KG1 (cell line): ENCODE measurements around the gene CIC.

ENCODE experiments used
- DNase-seq: peaks from one replicate; lab custom pipeline; 2025; lab: John Stamatoyannopoulos, UW

CIC gene

DNA sequence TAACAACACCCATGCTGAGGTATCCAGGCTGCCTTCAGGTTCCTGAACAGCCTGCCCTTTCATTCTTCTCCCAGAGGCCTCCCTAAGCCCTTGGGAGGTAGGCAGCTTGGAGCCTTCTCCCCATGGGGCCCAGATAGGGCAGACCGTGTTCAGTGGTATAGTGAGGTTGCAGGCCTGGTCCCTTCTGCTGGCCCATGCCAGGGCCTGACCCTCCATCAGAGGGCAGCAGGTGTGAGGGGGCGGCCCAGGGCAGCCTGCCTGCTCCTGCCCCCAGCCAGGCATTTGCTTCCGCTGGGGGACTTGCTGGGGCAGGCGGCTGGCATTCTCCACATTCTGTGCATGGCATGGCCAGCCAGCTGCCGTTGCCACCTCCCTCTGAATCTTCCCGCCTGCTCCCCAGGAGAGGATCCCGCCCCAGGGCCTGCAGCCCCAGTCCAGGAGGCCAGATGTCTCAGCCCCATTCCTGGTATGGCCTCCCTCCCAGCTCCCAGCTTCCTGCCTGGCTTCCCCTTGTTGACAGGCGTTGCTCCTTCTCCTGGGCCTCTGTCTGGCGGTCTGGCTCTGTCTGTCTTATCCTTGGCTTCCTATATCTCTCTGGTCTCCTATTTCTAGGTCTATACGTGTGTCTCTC, 8.9 kb downstream of the CIC start:
- no peak for DNase-seq

DNA sequence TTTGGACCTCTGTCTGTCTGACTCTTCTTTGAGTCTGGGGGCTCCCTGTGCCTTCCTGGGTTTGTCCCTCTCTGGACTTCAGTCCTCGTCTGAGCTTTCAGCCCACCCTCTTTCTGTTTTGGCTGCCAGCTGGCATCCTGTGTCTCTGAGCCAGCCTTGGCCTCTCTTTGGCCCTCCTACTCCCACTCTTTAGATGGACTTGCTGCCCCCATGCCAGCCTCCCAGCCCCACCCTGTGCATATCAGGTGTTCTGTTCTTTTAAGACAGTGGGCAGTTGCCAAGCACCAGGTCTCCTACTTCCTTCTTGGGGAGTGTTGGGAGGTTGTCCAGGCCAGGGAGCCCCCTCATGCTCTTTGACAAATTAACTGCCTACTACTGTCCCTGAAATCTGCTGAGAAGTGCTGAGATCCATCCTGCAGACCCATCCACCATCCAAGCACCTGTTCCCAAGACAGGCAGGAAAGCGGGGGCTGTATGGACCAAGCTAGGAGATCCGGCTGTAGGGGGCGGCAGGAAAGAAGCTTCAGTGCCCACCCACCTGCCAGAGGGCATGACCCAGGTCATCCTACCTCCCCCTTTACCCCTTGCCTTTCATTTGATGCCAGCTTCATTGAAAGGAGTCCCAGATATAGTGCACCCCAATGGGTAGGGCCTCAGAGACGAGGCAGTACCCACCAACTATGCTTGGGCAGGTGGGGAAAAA, 9.6 kb downstream of the CIC start:
- DNase-seq, result no peak

DNA sequence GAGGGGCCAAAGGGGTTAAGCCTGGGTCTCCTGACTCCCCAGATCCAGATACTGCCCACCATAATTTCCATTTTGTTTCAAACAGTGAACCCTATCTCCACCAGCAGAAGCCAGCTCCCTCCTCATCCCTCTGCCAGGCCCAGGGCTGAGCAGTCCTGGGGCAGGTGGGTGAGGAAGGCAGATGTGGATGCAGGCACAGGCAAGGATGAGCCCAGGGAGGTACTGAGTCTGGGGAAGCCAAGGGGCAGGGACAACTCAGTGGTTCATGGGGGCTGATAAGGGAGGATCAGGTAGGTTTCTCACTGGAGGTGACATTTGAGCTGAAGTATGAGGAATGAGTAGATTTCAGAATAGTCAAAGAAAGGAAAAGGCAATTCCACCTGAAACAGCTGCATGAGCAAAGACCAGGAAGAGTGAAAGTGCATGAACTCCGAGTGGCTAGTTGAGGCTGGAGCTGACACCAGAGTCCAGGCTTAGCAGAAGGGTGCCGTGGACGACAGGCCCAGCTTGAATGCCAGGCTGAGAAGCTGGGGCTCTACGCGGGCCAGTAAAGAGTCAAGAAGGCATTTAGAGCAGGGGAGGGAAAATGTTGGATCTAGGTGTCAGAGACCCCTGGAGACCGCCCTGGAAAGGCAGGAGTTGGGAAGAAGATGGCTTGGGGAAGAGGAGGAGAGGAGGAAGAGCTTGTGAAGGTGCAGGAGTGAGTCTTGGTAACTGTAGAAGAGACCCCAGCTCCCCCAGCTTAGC, 10.3 kb downstream of the CIC start:
- DNase-seq, result peak; percentile 32

DNA sequence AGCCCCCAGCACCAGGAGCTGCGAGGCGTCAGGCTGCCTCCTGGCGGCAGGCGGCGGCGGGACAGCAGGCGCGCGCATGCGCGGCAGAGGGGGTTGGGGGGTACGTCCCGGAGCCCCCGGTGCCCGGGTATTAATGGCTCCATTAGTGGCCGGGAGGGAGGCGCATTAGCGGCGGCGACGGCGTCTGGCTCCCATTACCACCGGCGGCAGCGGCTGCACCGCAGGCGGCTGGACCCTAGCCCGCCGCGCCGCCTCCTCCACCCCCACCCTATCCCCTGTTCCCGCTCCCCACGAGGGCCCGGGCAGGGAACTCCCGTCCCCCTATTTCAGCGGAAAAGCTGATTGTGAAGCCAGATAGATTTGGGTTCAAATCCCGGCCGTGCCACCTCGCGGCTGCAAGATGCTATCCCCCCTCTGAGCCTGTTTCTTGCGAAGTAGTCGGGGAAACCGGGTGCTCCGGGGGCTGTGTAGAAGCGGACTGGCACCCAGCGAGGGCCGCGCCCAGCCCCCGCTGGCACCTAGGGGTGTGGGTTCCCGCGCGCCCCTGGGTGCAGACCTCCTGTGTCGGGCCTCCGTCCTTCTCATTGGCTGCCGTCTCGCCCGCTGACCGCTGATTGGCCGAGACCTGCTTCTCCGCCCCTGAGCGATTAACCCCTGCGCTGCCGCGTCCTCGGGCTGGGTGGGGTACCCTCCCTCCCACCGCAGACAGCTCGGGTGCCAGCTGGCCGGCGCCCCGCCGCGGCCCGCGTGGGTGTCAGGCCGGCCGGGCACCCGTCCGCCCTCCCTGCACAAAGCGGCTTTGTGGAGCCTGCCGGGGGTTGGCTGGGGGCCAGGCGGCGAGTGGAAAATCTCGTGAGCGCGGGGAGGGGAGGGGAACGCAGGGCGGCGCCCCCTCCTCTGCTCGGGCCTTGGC, 11.1 kb downstream of the CIC start:
- peak; percentile 55 for DNase-seq

DNA sequence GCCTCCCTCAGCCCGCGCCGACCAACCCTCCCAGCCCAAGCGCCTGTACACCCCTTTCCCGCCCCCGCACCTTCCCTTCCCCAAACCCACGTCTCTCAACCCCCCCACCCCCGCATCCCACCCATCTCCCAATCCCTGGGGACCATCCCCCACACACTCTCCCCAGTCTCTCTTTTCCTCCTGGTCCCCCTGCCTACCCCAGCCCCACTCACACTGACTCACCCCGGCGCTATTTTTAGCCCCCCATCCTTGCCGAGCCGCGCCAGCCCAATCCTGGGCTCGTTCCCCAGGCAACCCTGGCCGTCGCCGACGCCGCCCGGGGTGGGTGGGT, 11.7 kb downstream of the CIC start:
- DNase-seq, result no peak

DNA sequence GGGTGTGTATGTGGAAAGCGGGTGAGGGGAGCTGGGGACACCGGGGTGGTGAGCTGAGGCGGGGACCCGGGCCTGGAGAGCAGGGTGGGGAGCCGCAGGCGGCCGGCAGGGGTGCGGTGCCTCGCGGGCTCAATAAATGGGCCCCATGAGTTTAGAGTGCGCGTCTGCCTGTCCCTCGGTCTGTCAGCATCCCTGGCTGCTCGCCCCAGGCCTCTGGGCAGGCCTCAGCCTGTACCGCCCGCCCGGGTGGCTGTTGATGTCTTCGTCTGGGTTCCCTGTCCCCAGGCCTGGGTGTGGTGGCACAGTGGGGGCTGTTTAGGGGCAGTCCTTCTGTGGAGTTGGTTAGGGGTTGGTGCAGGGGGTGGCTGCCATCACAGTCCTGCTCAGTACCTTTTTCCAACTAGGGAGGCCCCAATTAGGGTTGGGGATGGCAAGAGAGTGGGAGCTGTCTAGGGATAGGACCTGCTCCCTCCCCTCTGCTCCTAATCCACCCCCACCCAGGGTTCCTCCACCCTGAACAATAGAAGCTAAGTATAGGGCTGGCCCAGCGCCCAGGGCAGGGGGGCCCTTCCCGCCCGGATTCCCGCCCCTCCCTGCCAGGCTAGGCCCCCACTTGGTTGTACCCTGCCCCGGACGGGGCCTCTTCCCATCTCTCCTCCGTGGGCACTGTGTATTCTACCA, 12.2 kb downstream of the CIC start:
- DNase-seq, result no peak

DNA sequence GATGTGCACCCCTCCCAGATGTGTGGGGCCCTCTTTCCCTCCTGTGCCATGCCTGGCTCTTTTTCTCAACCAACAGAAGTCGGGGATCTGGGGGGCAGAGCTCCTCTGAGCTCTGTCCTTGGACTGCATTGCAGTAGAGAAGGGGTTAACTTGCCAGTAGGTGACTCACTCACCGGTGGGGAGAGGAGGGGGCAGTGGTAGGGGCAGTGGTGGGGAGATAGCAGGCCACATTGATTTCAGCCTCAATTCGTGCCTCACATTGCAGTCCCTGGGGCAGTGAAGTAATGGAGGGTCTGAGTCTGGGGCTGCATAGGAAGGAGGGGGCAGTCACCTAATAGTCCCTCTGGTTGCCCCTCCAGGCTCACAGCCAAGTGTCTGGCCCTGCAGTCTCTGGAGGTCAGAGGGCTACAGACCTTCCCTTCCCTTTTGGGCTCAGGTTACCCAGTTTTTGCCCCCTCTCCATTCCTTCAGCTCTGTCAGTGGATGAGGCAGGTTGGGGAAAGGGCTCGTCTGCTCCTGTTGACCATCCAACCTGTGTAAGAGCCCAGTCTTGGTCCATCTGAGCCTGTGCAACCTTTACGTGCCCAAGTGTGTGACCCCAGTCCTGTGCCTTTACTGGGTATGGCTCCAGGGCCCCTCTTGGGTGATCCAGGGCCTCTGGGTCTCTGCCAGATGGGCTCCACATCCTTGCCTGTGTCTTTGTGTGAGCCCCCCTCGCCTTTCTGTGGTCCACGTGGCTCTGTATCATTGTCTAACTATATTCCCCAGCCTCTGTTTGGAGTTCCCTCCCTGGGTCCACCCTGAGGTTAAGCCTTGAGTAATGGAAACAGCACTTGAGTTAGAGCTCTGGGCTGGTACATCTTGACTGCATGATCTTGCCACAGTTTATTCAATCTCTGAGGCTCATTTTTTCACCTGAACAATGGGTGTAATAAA, 13.0 kb downstream of the CIC start:
- DNase-seq, result no peak

DNA sequence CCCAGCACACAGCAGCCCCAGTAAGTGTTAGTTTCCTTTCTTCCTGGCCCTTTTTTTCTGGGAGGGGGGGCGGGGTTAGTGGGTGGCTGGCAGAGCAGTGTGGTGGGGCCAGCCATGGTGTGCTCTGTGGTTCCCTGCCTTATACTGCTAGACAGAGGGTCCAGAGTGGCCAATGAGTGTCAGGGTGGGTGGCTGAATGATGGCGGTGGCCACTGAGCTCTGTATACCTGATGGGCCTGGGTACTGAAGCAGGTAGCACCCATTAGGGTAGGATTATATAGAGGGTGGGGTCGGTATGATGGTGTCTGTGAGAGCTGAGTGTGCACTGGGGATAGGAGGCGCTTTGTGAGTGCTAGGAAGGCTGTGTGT, 13.8 kb downstream of the CIC start:
- DNase-seq, result no peak

DNA sequence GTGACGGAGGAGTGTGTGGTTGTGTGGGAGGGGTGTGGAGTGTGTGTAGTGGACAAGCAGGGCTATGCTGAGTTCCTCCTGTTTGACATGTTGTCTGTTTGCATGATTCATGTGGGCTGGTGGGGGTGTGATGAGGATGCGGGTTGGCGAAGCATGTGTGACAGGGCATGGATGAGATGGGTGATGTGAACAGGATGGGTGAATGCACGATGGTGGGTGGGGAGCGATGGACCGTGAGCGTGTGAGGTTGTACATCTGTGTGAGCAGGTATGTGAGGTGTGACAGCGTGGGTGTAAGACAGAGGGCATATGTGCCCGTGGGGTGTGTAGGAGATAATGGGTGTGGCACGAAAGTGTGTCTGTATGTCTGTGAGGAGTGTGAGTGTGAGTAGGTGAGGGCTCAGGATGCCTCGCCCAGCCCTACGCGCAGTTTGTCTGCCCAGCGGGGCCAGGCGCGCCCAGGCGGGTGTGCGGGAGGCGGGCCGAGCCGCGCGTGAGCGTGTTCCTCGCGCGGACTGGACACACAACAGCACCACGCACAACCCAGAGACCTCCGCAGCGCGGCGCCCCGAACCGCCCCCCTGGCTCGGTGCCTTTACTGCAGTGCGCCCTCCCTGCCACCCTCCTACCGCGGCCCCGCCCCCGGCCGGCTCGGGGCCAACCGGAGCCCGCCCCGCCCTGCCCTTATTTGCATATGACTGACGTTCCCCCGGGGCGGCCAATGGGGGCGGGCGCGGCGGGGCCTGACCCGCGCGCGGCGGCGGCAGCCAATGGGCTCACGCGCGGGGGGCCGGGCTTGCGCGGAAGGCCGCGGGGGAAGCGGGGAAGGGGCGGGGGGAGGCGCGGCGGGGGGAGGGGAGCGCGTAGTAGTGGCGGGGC, 14.4 kb downstream of the CIC start:
- peak; percentile 81 for DNase-seq

DNA sequence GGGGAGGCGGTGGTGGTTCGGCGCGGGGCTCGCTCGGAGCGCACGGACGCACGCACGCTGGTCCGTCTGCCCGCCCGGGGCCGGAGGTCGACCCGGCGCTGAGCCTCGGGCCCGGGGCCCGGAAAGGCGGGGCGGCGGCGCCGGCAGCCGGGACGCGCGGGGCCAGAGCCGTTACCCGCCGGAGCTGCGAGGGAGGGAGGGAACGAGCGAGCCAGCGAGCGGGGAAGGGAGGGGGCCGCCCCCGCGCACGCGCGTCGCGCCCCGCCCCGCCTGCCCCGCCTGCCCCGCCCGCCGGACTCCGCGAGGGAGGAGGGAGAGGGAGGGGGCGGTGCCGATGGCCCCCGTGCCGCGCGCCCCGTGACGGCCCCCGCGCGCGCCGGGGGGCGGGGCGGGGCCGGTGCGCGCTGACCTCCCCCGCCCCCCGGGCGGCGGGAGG, 15.0 kb downstream of the CIC start:
- peak; percentile 34 for DNase-seq

DNA sequence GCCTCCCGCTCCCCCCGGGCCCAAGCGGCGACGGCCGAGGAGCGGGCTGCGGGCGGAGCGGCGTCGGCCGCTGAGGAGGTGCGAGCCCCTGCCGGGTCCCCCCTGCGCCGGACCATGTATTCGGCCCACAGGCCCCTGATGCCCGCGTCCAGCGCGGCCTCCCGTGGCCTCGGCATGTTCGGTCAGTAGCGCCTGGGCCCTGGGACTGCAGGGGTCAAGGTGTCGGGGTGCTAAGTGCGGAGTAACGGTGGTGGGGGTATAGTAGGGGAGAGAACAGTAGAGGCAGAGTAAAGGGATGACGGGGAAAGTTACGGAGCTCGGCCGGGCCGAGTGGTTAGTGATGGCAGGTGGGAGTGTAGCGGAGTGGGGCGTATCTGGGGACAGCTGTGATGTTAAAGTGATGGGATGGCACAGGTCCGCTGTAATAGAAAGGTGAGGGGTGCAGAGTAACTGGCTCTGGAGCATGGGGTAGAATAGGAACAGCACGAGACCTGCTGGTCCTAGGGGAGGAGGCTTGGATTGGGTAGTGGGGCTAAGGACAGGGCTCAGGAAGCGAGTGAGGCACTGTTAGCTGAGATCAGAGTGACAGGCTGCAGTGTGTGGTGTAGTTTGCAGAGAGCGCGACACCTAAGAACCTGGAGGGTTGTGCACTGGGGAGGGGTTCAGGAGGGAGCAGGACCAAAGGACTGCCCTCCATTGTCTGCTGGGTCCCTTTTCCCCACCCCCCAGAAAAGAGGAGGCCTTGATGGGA, 15.7 kb downstream of the CIC start:
- DNase-seq, result no peak

DNA sequence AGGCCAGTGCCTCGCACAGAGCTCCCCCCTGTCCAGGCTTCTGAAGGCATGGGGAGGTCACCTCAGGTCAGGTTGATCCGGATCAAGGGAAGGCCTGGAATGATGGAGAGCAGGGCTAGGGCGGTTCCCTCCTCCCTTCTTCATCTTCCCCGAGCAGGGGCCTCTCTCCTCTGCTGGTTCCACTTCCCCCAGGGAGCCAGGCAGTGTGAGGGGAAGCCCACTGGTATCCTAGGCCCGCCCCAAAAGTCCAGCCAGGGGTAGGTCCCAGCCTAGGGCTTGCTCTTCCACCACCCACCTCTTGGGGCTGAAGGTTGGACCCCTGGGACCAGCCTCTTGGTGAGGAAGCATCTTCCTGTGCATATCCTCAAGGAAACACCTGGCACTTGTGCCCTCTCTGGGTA, 16.5 kb downstream of the CIC start:
- no peak for DNase-seq

DNA sequence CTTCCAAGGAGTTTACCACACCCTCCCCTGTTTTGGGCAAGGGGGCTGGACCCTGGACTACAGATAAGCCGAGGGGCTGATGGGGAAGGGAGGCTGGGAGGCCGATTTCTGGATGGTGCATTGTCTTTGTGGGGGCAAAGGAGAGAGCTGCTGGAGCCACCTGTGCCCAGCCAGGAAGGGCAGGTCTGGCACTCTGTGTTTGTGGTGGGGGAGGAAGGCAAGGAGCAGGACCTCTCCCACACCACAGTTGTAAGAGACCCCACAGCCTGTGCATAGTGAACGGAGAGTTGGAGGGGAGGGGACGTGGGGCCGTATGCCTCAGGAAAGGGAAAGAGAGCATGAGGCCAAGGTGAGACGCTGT, 16.9 kb downstream of the CIC start:
- no peak for DNase-seq

DNA sequence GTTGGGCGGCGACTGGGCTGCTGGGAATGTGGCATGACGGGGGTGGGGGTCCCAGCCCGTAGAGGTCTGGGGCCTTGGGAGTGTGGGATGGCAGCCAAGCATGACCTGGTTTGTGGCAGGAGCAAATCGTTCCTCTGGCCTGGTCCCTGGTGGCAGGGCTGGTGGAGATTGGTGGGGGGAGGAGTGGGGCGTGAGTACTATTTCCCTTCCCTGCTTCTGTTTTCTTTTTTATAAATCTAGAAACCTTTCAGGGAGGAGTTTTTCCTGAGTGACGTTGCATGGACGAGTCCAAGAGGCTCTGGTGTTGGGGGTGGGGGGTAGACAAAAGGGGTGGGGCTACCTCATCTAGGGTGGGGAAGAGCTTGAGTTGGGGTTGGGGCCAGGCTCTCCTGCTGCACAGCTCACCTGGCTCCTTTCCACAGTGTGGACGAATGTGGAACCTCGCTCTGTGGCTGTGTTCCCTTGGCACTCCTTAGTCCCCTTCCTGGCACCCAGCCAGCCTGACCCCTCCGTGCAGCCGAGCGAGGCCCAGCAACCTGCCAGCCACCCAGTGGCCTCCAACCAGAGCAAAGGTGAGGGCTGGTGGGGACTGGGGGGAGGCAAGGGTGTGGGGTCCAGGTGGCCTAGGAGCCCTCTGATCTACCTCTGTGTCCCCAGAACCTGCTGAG, 17.4 kb downstream of the CIC start:
- DNase-seq, result no peak

DNA sequence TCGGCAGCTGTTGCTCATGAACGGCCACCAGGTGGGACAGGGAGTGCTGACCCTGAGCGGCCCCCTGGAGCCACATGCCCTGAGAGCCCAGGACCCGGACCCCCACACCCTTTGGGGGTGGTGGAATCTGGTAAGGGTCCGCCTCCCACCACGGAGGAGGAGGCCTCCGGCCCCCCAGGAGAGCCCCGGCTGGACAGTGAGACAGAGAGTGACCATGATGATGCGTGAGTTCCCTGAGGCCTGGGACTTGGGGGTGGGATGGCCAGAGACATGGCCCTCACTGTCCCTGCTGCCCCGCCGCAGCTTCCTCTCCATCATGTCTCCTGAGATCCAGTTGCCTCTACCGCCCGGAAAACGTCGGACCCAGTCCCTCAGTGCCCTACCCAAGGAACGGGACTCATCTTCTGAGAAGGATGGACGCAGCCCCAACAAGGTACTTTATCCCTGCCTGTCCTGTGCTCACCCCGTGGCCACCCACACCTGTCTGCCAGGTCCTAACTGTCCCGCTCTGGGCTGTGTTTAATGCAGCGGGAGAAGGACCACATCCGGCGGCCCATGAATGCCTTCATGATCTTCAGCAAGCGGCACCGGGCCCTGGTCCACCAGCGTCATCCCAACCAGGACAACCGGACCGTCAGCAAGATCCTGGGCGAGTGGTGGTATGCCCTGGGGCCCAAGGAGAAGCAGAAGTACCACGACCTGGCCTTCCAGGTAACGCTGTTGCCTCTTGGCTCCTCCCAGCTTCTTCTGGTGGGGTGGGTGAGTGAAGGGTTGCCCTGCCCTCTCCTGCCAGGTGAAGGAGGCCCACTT, 18.2 kb downstream of the CIC start:
- DNase-seq, result no peak

DNA sequence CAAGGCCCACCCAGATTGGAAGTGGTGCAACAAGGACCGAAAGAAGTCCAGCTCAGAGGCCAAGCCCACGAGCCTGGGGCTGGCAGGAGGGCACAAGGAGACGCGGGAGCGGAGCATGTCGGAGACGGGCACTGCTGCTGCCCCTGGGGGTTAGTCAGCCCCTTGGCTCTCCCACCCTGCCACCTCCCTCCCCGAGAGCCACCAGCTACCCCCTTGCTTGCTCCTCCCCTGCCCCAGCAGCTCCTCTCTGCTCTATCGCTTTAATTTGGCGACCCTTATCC, 18.7 kb downstream of the CIC start:
- no peak for DNase-seq

DNA sequence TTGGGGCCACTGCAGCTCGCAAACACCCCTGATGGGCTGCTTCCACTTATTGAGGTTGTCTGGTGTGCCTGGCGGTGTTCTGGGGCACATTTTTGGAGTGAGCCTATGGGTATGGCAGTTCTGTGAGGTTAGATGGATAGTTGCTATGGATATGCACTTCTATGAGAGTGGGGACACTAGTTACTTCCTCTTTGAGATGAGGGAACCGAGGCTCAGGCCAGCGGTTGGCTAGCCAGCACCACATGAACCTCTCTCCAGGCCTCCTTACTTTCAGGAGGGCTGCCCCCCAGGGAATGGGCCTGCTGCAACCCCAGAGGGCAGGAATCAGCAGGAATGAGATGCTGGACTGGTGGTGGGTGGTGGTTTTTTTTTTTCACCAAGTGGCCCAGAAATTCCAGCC, 19.3 kb downstream of the CIC start:
- DNase-seq, result no peak
